ENCODE measurements around the gene LGALS9.
"Not testable (repeated sequence)": the region's sequence is repeated elsewhere in the genome, so short reads cannot be mapped to it uniquely, and the experiment has no call there.

The LGALS9 gene

GRCh38 chr17:27655525-27656111 lies 24.6 kb downstream of the LGALS9 start:
- not testable (repeated sequence) for DNase-seq

GRCh38 chr17:27656620-27657019 lies 25.6 kb downstream of the LGALS9 start:
- not testable (repeated sequence) for DNase-seq

- no peak for DNase-seq
Measured at GRCh38 chr17:27657620-27658019, 26.6 kb downstream of the LGALS9 start.

GRCh38 chr17:27659683-27660082 lies 28.7 kb downstream of the LGALS9 start:
- no peak for DNase-seq

- no peak for DNase-seq
Measured at GRCh38 chr17:27660436-27660835, 29.4 kb downstream of the LGALS9 start.

GRCh38 chr17:27663936-27664605 lies 33.1 kb downstream of the LGALS9 start:
- DNase-seq: no peak

- no peak for DNase-seq
Measured at GRCh38 chr17:27664606-27664965, 33.6 kb downstream of the LGALS9 start.

- DNase-seq: no peak
Measured at GRCh38 chr17:27665549-27665948, 34.6 kb downstream of the LGALS9 start.

- not testable (repeated sequence) for DNase-seq
Measured at GRCh38 chr17:27666270-27666669, 35.3 kb downstream of the LGALS9 start.

- DNase-seq: no peak
Measured at GRCh38 chr17:27666831-27667560, 36.0 kb downstream of the LGALS9 start.

- no peak for DNase-seq
Measured at GRCh38 chr17:27667656-27668487, 36.9 kb downstream of the LGALS9 start.

- no peak for DNase-seq
Measured at GRCh38 chr17:27668488-27668823, 37.5 kb downstream of the LGALS9 start.

GRCh38 chr17:27669136-27669535 lies 38.1 kb downstream of the LGALS9 start:
- no peak for DNase-seq

GRCh38 chr17:27669850-27670249 lies 38.9 kb downstream of the LGALS9 start:
- no peak for DNase-seq

- no peak for DNase-seq
Measured at GRCh38 chr17:27670791-27671590, 40.0 kb downstream of the LGALS9 start.

- DNase-seq: no peak
Measured at GRCh38 chr17:27671591-27671910, 40.6 kb downstream of the LGALS9 start.

GRCh38 chr17:27671977-27672480 lies 41.0 kb downstream of the LGALS9 start:
- not testable (repeated sequence) for DNase-seq

GRCh38 chr17:27674335-27674734 lies 43.3 kb downstream of the LGALS9 start:
- no peak for DNase-seq

- no peak for DNase-seq
Measured at GRCh38 chr17:27677191-27677590, 46.2 kb downstream of the LGALS9 start.

- not testable (repeated sequence) for DNase-seq
Measured at GRCh38 chr17:27686322-27686721, 55.3 kb downstream of the LGALS9 start.

GRCh38 chr17:27690882-27691281 lies 59.9 kb downstream of the LGALS9 start:
- DNase-seq: no peak

- not testable (repeated sequence) for DNase-seq
Measured at GRCh38 chr17:27695254-27695814, 64.3 kb downstream of the LGALS9 start.

Measured in bone marrow (tissue), 2 donors.